Measurements from ENCODE around the gene RDH5. TPM values are rescaled to one million over a fixed set of nuclear protein-coding genes. Genes with fewer than 3 reads are reported as not detected.
A peak's percentile ranks its signal among the peaks of the same experiment; 100 is the strongest.

Gene RDH5
- total and polyA plus RNA-seq, 2 of the 13 experiments (the other 11 are each of a cell fraction or from before 2014, with no cell fraction given): 2.6 to 5.7 TPM

DNA sequence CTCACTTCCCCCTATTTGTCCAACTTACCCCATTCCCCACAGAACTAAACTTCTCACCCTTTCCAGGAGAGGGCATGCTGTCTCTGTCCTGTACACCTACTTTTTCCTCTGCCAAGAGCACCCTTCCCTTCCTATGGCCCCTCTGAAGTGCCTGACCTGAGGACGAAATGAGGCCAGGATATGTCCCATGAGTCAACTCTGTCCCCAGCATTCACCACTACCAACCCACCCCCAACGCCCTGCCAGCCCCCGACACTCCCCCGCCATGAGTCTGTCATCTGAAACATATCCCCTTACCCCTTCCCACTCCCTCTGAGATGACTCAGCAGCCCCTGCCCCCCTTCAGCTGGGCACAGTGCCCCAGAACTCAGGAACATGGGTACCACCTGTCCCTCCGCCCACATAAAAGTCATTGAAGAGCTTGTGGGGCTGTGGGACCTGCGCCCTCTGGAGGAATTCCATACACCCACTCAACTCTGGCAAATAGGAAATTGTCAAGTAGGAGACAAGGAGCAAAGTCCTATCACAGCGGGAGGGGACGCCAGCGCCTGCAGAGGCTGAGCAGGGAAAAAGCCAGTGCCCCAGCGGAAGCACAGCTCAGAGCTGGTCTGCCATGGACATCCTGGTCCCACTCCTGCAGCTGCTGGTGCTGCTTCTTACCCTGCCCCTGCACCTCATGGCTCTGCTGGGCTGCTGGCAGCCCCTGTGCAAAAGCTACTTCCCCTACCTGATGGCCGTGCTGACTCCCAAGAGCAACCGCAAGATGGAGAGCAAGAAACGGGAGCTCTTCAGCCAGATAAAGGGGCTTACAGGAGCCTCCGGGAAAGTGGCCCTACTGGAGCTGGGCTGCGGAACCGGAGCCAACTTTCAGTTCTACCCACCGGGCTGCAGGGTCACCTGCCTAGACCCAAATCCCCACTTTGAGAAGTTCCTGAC, 38.8 kb upstream of the RDH5 start (continued):
- TF ChIP-seq, protein P1, sequence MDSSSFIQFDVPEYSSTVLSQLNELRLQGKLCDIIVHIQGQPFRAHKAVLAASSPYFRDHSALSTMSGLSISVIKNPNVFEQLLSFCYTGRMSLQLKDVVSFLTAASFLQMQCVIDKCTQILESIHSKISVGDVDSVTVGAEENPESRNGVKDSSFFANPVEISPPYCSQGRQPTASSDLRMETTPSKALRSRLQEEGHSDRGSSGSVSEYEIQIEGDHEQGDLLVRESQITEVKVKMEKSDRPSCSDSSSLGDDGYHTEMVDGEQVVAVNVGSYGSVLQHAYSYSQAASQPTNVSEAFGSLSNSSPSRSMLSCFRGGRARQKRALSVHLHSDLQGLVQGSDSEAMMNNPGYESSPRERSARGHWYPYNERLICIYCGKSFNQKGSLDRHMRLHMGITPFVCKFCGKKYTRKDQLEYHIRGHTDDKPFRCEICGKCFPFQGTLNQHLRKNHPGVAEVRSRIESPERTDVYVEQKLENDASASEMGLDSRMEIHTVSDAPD (CRISPR knock-in tag; IDR thresholded peaks at IDR 0.05): no peak
- TF ChIP-seq ZSCAN12 (CRISPR knock-in tag; IDR thresholded peaks at IDR 0.05) (no peak), SMC3 (IDR thresholded peaks at IDR 0.05; ENCODE audit: low read length) (peak; percentile 33; the same call in 1 of the 2 replicates), HMG20A (CRISPR knock-in tag; IDR thresholded peaks at IDR 0.05; ENCODE audit: borderline replicate concordance) (peak; percentile 52; the same call in 1 of the 2 replicates), PHB2 (IDR thresholded peaks at IDR 0.05; ENCODE audit: partially characterized antibody) (no peak), ZNF292 (CRISPR knock-in tag; IDR thresholded peaks at IDR 0.05; ENCODE audit: borderline replicate concordance, low read depth) (peak; percentile 78), CENPX (CRISPR knock-in tag; IDR thresholded peaks at IDR 0.05) (no peak), REL (CRISPR knock-in tag; conservative IDR thresholded peaks at IDR 0.05) (0 out of 2 replicates have a peak, but pooled peaks have one; percentile 15), RFXANK (CRISPR knock-in tag; IDR thresholded peaks at IDR 0.05) (peak; percentile 33; the same call in 1 of the 2 replicates), BRD4 (CRISPR knock-in tag; IDR thresholded peaks at IDR 0.05) (no peak)
- TF ChIP-seq, protein P2, sequence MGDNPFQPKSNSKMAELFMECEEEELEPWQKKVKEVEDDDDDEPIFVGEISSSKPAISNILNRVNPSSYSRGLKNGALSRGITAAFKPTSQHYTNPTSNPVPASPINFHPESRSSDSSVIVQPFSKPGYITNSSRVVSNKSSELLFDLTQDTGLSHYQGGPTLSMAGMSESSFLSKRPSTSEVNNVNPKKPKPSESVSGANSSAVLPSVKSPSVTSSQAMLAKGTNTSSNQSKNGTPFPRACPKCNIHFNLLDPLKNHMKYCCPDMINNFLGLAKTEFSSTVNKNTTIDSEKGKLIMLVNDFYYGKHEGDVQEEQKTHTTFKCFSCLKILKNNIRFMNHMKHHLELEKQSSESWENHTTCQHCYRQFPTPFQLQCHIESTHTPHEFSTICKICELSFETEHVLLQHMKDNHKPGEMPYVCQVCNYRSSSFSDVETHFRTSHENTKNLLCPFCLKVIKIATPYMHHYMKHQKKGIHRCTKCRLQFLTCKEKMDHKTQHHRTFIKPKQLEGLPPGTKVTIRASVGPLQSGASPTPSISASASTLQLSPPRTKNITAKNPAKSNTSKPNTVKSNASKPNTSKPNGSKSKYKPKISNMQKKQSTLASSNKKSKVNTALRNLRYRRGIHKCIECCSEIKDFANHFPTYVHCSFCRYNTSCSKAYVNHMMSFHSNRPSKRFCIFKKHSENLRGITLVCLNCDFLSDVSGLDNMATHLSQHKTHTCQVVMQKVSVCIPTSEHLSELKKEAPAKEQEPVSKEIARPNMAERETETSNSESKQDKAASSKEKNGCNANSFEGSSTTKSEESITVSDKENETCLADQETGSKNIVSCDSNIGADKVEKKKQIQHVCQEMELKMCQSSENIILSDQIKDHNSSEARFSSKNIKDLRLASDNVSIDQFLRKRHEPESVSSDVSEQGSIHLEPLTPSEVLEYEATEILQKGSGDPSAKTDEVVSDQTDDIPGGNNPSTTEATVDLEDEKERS (CRISPR knock-in tag; IDR thresholded peaks at IDR 0.05): 0 out of 2 replicates have a peak, but pooled peaks have one; percentile 40
- TF ChIP-seq, protein P3, sequence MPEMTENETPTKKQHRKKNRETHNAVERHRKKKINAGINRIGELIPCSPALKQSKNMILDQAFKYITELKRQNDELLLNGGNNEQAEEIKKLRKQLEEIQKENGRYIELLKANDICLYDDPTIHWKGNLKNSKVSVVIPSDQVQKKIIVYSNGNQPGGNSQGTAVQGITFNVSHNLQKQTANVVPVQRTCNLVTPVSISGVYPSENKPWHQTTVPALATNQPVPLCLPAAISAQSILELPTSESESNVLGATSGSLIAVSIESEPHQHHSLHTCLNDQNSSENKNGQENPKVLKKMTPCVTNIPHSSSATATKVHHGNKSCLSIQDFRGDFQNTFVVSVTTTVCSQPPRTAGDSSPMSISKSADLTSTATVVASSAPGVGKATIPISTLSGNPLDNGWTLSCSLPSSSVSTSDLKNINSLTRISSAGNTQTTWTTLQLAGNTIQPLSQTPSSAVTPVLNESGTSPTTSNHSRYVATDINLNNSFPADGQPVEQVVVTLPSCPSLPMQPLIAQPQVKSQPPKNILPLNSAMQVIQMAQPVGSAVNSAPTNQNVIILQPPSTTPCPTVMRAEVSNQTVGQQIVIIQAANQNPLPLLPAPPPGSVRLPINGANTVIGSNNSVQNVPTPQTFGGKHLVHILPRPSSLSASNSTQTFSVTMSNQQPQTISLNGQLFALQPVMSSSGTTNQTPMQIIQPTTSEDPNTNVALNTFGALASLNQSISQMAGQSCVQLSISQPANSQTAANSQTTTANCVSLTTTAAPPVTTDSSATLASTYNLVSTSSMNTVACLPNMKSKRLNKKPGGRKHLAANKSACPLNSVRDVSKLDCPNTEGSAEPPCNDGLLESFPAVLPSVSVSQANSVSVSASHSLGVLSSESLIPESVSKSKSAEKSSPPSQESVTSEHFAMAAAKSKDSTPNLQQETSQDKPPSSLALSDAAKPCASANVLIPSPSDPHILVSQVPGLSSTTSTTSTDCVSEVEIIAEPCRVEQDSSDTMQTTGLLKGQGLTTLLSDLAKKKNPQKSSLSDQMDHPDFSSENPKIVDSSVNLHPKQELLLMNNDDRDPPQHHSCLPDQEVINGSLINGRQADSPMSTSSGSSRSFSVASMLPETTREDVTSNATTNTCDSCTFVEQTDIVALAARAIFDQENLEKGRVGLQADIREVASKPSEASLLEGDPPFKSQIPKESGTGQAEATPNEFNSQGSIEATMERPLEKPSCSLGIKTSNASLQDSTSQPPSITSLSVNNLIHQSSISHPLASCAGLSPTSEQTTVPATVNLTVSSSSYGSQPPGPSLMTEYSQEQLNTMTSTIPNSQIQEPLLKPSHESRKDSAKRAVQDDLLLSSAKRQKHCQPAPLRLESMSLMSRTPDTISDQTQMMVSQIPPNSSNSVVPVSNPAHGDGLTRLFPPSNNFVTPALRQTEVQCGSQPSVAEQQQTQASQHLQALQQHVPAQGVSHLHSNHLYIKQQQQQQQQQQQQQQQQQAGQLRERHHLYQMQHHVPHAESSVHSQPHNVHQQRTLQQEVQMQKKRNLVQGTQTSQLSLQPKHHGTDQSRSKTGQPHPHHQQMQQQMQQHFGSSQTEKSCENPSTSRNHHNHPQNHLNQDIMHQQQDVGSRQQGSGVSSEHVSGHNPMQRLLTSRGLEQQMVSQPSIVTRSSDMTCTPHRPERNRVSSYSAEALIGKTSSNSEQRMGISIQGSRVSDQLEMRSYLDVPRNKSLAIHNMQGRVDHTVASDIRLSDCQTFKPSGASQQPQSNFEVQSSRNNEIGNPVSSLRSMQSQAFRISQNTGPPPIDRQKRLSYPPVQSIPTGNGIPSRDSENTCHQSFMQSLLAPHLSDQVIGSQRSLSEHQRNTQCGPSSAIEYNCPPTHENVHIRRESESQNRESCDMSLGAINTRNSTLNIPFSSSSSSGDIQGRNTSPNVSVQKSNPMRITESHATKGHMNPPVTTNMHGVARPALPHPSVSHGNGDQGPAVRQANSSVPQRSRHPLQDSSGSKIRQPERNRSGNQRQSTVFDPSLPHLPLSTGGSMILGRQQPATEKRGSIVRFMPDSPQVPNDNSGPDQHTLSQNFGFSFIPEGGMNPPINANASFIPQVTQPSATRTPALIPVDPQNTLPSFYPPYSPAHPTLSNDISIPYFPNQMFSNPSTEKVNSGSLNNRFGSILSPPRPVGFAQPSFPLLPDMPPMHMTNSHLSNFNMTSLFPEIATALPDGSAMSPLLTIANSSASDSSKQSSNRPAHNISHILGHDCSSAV (CRISPR knock-in tag; IDR thresholded peaks at IDR 0.05; ENCODE audit: borderline replicate concordance): no peak
